ENCODE data around the gene POTEF.
"Not testable (repeated sequence)": the region's sequence is repeated elsewhere in the genome, so short reads cannot be mapped to it uniquely, and the experiment has no call there.

GRCh38 chr2:130142396-130143265, 13.6 kb upstream of the POTEF start:
- TF ChIP-seq CTCF (IDR thresholded peaks at IDR 0.05; ENCODE audit: borderline replicate concordance, extremely low read depth, low read length, poor library complexity, severe bottlenecking); EZH2 (IDR thresholded peaks at IDR 0.05; ENCODE audit: borderline replicate concordance, low read depth, low read length, severe bottlenecking): not testable (repeated sequence)

Measured in DND-41 (cell line).